GM23338 (cell line): ENCODE results near the gene PHKG2. TPM values are rescaled to one million over a fixed set of nuclear protein-coding genes. Genes with fewer than 3 reads are reported as not detected.

ENCODE experiments used
- ATAC-seq: fragments of 200-7000 bp; cut with Tn5 transposase; 3 replicates; pipeline ENCODE4 v1.9.1; 2020
- DNase-seq: peaks from one replicate; pipeline ENCODE4 v3.0.0-alpha.2; 2015; ENCODE audit warnings: low spot score
- H2AFZ ChIP-seq: fragments of 200-600 bp; sonication (generic); 2 replicates; pipeline ENCODE4 v1.8.0; 2016; ENCODE audit warnings: antibody characterized with exemption, mild to moderate bottlenecking, moderate library complexity
- H3F3A ChIP-seq: fragments of 200-600 bp; sonication (generic); replicated peaks from 2 replicates; pipeline ENCODE4 v1.8.0; 2017; ENCODE audit warnings: antibody characterized with exemption, mixed run types, low read depth
- H3K27ac ChIP-seq: fragments of 200-600 bp; sonication (generic); 2 replicates; pipeline ENCODE4 v1.6.1; 2016; ENCODE audit warnings: low read depth
- H3K27me3 ChIP-seq: fragments of 200-600 bp; sonication (generic); 2 replicates; pipeline ENCODE4 v1.8.0; 2016; ENCODE audit warnings: mild to moderate bottlenecking, mixed run types, moderate library complexity; ENCODE audit not compliant: insufficient read depth
- H3K36me3 ChIP-seq: fragments of 200-600 bp; sonication (generic); 2 replicates; pipeline ENCODE4 v1.8.0; 2016; ENCODE audit warnings: mild to moderate bottlenecking; ENCODE audit not compliant: insufficient read depth
- H3K4me1 ChIP-seq: fragments of 200-600 bp; sonication (generic); 2 replicates; pipeline ENCODE4 v1.8.0; 2016; ENCODE audit warnings: mild to moderate bottlenecking, moderate library complexity; ENCODE audit not compliant: insufficient read depth
- H3K4me2 ChIP-seq: fragments of 200-600 bp; sonication (generic); 2 replicates; pipeline ENCODE4 v1.7.1; 2017; ENCODE audit warnings: mixed run types
- H3K4me3 ChIP-seq: fragments of 200-600 bp; sonication (generic); 2 replicates; pipeline ENCODE4 v1.6.1; 2016; ENCODE audit warnings: mixed run types
- H3K79me2 ChIP-seq: fragments of 200-600 bp; sonication (generic); replicated peaks from 2 replicates; pipeline ENCODE4 v1.8.0; 2017; ENCODE audit warnings: mild to moderate bottlenecking; ENCODE audit not compliant: insufficient read depth
- H3K9me2 ChIP-seq: fragments of 200-600 bp; sonication (generic); 2 replicates; pipeline ENCODE4 v1.8.0; 2017; ENCODE audit not compliant: insufficient read depth
- H4K20me1 ChIP-seq: fragments of 200-600 bp; sonication (generic); replicated peaks from 2 replicates; pipeline ENCODE4 v1.8.0; 2017; ENCODE audit warnings: mild to moderate bottlenecking; ENCODE audit not compliant: insufficient read depth
- H3K27ac Mint-ChIP-seq: 2 replicates; pipeline ENCODE4 v1.8.0; 2020; ENCODE audit warnings: inconsistent platforms, mild to moderate bottlenecking, moderate library complexity, mixed read lengths
- H3K27me3 Mint-ChIP-seq: 3 replicates; pipeline ENCODE4 v1.8.0; 2022; ENCODE audit warnings: low read depth, mild to moderate bottlenecking, moderate library complexity, mixed read lengths, inconsistent platforms; ENCODE audit not compliant: insufficient read depth, poor library complexity
- H3K36me3 Mint-ChIP-seq: 3 replicates; pipeline ENCODE4 v1.8.0; 2021; ENCODE audit warnings: low read depth, mild to moderate bottlenecking, inconsistent platforms, moderate library complexity, mixed read lengths
- H3K4me1 Mint-ChIP-seq: 3 replicates; pipeline ENCODE4 v1.8.0; 2020; ENCODE audit warnings: mild to moderate bottlenecking, inconsistent platforms, mixed read lengths
- H3K4me3 Mint-ChIP-seq: 3 replicates; pipeline ENCODE4 v1.8.0; 2021; ENCODE audit warnings: moderate library complexity, mild to moderate bottlenecking, inconsistent platforms, mixed read lengths
- H3K9me3 Mint-ChIP-seq: 3 replicates; pipeline ENCODE4 v1.8.0; 2020; ENCODE audit warnings: moderate library complexity, mild to moderate bottlenecking, inconsistent platforms, mixed read lengths
- CREB1 ChIP-seq: fragments of 250-450 bp; sonication (Bioruptor Pico); IDR thresholded peaks from 2 replicates; pipeline ENCODE4 v1.5.0; 2020; ENCODE audit warnings: low read depth, mild to moderate bottlenecking, moderate library complexity
- EZH2 ChIP-seq: fragments of 200-600 bp; sonication (generic); IDR thresholded peaks from one replicate; pipeline ENCODE4 v1.8.0; 2017; ENCODE audit warnings: antibody characterized with exemption, mild to moderate bottlenecking, low read depth; ENCODE audit not compliant: unreplicated experiment
- EZH2phosphoT487 ChIP-seq: fragments of 200-600 bp; sonication (generic); IDR thresholded peaks from one replicate; pipeline ENCODE4 v1.8.1; 2018; ENCODE audit warnings: antibody characterized with exemption; ENCODE audit not compliant: unreplicated experiment
- JUNB ChIP-seq: IDR thresholded peaks from one replicate; pipeline ENCODE4 v1.6.1; 2016; ENCODE audit warnings: antibody characterized with exemption; ENCODE audit not compliant: unreplicated experiment
- NANOG ChIP-seq: IDR thresholded peaks from 2 replicates; pipeline ENCODE4 v1.6.1; 2016; ENCODE audit warnings: antibody characterized with exemption, borderline replicate concordance
- POLR2AphosphoS5 ChIP-seq: IDR thresholded peaks from 2 replicates; pipeline ENCODE4 v1.6.1; 2016; ENCODE audit warnings: antibody characterized with exemption, low read depth
- STAT1 ChIP-seq: IDR thresholded peaks from one replicate; pipeline ENCODE4 v1.6.1; 2016; ENCODE audit warnings: antibody characterized with exemption; ENCODE audit not compliant: unreplicated experiment
- ZNF114 ChIP-seq: fragments of 250-450 bp; sonication (Bioruptor Pico); IDR thresholded peaks from 2 replicates; pipeline ENCODE4 v1.5.0; 2020; ENCODE audit warnings: mild to moderate bottlenecking, moderate library complexity
- ZNF331 ChIP-seq: fragments of 250-450 bp; sonication (Bioruptor Pico); IDR thresholded peaks from 2 replicates; pipeline ENCODE4 v1.5.0; 2020; ENCODE audit warnings: low read depth, mild to moderate bottlenecking, moderate library complexity
- polyA plus RNA-seq: library from polyadenylated mRNA; unstranded; fragments of >200 nt; fragmentation: Nextera tagmentation; extraction: Ambion mirVana; gene quantifications from 2 replicates; pipeline ENCODE4 v1.2.1, GENCODE V29; 2016
- total RNA-seq: library from RNA; depleted of rRNA; stranded (reverse); fragments of >200 nt; shearing (Covaris generic); gene quantifications from 2 replicates; pipeline ENCODE4 v1.2.3, GENCODE V29; 2014
- TF ChIP-seq, protein P1 (sequence below): IDR thresholded peaks from one replicate; pipeline ENCODE4 v1.6.1; 2018; ENCODE audit warnings: antibody characterized with exemption; ENCODE audit not compliant: unreplicated experiment
- TF ChIP-seq, protein P2 (sequence below): IDR thresholded peaks from 2 replicates; pipeline ENCODE4 v1.6.1; 2016; ENCODE audit warnings: antibody characterized with exemption
- TF ChIP-seq, protein P3 (sequence below): fragments of 250-450 bp; sonication (Bioruptor Pico); IDR thresholded peaks from 2 replicates; pipeline ENCODE4 v1.5.0; 2020; ENCODE audit warnings: mild to moderate bottlenecking, moderate library complexity
- TF ChIP-seq, protein P4 (sequence below), 2 experiments: fragments of 200-600 bp in 1 of 2; sonication (generic) in 1 of 2; conservative IDR thresholded peaks; 2 replicates each; pipeline versions ENCODE4 v1.5.1 to v1.6.1; 2016 to 2017; ENCODE audit warnings: antibody characterized with exemption in 2 of 2, low read depth in 2 of 2, mild to moderate bottlenecking in 2 of 2, moderate library complexity in 1 of 2

PHKG2 gene
- total and polyA plus RNA-seq, 2 experiments from 2014 or later, result 26.9 to 27.0 TPM

DNA sequence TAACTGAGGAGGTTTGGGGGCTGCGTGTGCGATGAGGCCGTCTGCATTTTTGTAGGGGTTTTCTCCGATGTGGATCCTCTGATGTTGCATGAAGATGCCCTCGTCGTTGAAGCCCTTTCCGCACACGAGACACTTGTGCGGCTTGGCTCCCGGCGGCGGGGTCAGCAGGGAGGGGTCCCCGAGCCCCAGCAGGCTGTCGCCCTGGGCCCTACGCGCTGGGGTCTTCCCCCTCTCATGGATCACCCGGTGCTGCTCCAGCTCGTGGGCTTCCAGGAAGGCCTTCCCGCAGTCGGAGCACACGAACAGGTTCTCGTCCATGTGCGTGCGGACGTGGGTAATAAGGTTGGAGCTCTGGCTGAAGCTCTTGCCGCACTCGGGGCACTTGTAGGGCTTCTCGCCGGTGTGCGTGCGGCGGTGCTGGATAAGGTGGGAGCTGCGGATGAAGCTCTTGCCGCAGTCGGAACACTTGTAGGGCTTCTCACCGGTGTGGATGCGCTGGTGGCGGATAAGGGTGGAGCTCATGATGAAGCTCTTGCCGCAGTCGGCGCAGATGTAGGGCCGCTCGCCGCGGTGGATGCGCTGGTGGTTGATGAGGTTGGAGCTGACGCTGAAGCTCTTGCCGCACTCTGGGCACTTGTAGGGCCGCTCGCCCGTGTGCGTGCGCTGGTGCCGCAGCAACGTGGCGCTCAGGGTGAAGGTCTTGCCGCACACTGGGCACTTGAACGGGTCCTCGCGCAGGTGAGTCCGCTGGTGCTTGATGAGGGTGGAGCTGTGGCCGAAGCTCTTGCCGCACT is 34.5 kb downstream of the PHKG2 start:
- Histone ChIP-seq H3K9me2 (no peaks in the 10 kb centered on the region), H3K79me2 (peaks cover 17% of the 10 kb centered on the region), H4K20me1 (peaks cover 5% of the 10 kb centered on the region), H3F3A (peaks cover 12% of the 10 kb centered on the region; the same call in 1 of the 2 replicates), H3K4me1 (peaks cover 3% of the 10 kb centered on the region; the same call in 1 of the 2 replicates), H3K36me3 (peaks cover 3% of the 10 kb centered on the region; the same call in 1 of the 2 replicates), H3K27ac (no peak overlapping the region), H3K4me3 (no peak overlapping the region), H2AFZ (no peak overlapping the region), H3K4me2 (no peak overlapping the region), H3K27me3 (no peaks in the 10 kb centered on the region)
- peaks cover 29% of the 10 kb centered on the region for H3K4me1 Mint-ChIP-seq
- DNase-seq (no peak), ATAC-seq (no peak)
- no peaks in the 10 kb centered on the region for H3K9me3 Mint-ChIP-seq
- TF ChIP-seq NANOG, result no peak
- no peak for TF ChIP-seq JUNB
- TF ChIP-seq ZNF114 (CRISPR knock-in tag), result no peak
- TF ChIP-seq, protein P1, sequence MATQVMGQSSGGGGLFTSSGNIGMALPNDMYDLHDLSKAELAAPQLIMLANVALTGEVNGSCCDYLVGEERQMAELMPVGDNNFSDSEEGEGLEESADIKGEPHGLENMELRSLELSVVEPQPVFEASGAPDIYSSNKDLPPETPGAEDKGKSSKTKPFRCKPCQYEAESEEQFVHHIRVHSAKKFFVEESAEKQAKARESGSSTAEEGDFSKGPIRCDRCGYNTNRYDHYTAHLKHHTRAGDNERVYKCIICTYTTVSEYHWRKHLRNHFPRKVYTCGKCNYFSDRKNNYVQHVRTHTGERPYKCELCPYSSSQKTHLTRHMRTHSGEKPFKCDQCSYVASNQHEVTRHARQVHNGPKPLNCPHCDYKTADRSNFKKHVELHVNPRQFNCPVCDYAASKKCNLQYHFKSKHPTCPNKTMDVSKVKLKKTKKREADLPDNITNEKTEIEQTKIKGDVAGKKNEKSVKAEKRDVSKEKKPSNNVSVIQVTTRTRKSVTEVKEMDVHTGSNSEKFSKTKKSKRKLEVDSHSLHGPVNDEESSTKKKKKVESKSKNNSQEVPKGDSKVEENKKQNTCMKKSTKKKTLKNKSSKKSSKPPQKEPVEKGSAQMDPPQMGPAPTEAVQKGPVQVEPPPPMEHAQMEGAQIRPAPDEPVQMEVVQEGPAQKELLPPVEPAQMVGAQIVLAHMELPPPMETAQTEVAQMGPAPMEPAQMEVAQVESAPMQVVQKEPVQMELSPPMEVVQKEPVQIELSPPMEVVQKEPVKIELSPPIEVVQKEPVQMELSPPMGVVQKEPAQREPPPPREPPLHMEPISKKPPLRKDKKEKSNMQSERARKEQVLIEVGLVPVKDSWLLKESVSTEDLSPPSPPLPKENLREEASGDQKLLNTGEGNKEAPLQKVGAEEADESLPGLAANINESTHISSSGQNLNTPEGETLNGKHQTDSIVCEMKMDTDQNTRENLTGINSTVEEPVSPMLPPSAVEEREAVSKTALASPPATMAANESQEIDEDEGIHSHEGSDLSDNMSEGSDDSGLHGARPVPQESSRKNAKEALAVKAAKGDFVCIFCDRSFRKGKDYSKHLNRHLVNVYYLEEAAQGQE, result no peak
- no peak for TF ChIP-seq CREB1
- TF ChIP-seq ZNF331 (CRISPR knock-in tag), result no peak
- TF ChIP-seq STAT1, result no peak
- TF ChIP-seq, protein P2, sequence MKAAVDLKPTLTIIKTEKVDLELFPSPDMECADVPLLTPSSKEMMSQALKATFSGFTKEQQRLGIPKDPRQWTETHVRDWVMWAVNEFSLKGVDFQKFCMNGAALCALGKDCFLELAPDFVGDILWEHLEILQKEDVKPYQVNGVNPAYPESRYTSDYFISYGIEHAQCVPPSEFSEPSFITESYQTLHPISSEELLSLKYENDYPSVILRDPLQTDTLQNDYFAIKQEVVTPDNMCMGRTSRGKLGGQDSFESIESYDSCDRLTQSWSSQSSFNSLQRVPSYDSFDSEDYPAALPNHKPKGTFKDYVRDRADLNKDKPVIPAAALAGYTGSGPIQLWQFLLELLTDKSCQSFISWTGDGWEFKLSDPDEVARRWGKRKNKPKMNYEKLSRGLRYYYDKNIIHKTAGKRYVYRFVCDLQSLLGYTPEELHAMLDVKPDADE, result no peak
- TF ChIP-seq, protein P3, sequence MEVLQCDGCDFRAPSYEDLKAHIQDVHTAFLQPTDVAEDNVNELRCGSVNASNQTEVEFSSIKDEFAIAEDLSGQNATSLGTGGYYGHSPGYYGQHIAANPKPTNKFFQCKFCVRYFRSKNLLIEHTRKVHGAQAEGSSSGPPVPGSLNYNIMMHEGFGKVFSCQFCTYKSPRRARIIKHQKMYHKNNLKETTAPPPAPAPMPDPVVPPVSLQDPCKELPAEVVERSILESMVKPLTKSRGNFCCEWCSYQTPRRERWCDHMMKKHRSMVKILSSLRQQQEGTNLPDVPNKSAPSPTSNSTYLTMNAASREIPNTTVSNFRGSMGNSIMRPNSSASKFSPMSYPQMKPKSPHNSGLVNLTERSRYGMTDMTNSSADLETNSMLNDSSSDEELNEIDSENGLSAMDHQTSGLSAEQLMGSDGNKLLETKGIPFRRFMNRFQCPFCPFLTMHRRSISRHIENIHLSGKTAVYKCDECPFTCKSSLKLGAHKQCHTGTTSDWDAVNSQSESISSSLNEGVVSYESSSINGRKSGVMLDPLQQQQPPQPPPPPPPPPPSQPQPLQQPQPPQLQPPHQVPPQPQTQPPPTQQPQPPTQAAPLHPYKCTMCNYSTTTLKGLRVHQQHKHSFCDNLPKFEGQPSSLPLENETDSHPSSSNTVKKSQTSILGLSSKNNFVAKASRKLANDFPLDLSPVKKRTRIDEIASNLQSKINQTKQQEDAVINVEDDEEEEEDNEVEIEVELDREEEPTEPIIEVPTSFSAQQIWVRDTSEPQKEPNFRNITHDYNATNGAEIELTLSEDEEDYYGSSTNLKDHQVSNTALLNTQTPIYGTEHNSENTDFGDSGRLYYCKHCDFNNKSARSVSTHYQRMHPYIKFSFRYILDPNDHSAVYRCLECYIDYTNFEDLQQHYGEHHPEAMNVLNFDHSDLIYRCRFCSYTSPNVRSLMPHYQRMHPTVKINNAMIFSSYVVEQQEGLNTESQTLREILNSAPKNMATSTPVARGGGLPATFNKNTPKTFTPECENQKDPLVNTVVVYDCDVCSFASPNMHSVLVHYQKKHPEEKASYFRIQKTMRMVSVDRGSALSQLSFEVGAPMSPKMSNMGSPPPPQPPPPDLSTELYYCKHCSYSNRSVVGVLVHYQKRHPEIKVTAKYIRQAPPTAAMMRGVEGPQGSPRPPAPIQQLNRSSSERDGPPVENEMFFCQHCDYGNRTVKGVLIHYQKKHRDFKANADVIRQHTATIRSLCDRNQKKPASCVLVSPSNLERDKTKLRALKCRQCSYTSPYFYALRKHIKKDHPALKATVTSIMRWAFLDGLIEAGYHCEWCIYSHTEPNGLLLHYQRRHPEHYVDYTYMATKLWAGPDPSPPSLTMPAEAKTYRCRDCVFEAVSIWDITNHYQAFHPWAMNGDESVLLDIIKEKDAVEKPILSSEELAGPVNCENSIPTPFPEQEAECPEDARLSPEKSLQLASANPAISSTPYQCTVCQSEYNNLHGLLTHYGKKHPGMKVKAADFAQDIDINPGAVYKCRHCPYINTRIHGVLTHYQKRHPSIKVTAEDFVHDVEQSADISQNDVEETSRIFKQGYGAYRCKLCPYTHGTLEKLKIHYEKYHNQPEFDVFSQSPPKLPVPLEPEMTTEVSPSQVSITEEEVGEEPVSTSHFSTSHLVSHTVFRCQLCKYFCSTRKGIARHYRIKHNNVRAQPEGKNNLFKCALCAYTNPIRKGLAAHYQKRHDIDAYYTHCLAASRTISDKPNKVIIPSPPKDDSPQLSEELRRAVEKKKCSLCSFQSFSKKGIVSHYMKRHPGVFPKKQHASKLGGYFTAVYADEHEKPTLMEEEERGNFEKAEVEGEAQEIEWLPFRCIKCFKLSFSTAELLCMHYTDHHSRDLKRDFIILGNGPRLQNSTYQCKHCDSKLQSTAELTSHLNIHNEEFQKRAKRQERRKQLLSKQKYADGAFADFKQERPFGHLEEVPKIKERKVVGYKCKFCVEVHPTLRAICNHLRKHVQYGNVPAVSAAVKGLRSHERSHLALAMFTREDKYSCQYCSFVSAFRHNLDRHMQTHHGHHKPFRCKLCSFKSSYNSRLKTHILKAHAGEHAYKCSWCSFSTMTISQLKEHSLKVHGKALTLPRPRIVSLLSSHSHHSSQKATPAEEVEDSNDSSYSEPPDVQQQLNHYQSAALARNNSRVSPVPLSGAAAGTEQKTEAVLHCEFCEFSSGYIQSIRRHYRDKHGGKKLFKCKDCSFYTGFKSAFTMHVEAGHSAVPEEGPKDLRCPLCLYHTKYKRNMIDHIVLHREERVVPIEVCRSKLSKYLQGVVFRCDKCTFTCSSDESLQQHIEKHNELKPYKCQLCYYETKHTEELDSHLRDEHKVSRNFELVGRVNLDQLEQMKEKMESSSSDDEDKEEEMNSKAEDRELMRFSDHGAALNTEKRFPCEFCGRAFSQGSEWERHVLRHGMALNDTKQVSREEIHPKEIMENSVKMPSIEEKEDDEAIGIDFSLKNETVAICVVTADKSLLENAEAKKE (CRISPR knock-in tag), result no peak
- TF ChIP-seq, protein P4, sequence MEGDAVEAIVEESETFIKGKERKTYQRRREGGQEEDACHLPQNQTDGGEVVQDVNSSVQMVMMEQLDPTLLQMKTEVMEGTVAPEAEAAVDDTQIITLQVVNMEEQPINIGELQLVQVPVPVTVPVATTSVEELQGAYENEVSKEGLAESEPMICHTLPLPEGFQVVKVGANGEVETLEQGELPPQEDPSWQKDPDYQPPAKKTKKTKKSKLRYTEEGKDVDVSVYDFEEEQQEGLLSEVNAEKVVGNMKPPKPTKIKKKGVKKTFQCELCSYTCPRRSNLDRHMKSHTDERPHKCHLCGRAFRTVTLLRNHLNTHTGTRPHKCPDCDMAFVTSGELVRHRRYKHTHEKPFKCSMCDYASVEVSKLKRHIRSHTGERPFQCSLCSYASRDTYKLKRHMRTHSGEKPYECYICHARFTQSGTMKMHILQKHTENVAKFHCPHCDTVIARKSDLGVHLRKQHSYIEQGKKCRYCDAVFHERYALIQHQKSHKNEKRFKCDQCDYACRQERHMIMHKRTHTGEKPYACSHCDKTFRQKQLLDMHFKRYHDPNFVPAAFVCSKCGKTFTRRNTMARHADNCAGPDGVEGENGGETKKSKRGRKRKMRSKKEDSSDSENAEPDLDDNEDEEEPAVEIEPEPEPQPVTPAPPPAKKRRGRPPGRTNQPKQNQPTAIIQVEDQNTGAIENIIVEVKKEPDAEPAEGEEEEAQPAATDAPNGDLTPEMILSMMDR (conservative IDR thresholded peaks at IDR 0.05; ENCODE audit: low read depth in 2 of 2), result no peak
- TF ChIP-seq EZH2, result no peak
- no peak for TF ChIP-seq EZH2phosphoT487
- TF ChIP-seq POLR2AphosphoS5, result no peak
- no peak overlapping the region for H3K4me3 Mint-ChIP-seq
- H3K27ac Mint-ChIP-seq, result no peak overlapping the region
- peaks cover 24% of the 10 kb centered on the region for H3K36me3 Mint-ChIP-seq
- peaks cover 18% of the 10 kb centered on the region for H3K27me3 Mint-ChIP-seq
